Left ventricle myocardium inferior (tissue), 1 donor: Measurements from ENCODE around the gene EFCAB11. TPM values are rescaled to one million over a fixed set of nuclear protein-coding genes. Genes with fewer than 3 reads are reported as not detected.

Source experiments
- DNase-seq: peaks from one replicate; pipeline ENCODE4 v3.0.0-alpha.2; 2020
- H3K27ac ChIP-seq: fragments of 200-600 bp; replicated peaks from 2 replicates; pipeline ENCODE4 v1.8.0; 2021
- H3K27me3 ChIP-seq: fragments of 200-600 bp; 2 replicates; pipeline ENCODE4 v1.8.0; 2021; ENCODE audit warnings: low read depth
- H3K36me3 ChIP-seq: fragments of 200-600 bp; 2 replicates; pipeline ENCODE4 v1.8.0; 2021
- H3K4me1 ChIP-seq: fragments of 200-600 bp; 2 replicates; pipeline ENCODE4 v1.8.0; 2021
- H3K4me3 ChIP-seq: fragments of 200-600 bp; 2 replicates; pipeline ENCODE4 v1.8.0; 2021; ENCODE audit warnings: mild to moderate bottlenecking, moderate library complexity
- H3K9me3 ChIP-seq: fragments of 200-600 bp; replicated peaks from 2 replicates; pipeline ENCODE4 v1.8.0; 2021
- intact Hi-C: fragments of 100-400 bp; cut with micrococcal nuclease; formaldehyde crosslinking; loops from one replicate; pipeline ENCODE4 v1.11.0; 2022
- total RNA-seq: library from RNA; stranded (reverse); fragmentation: NEBNext Ultra II Directional; extraction: Animal tissue kit (Norgen Biotek cat#: 25700); gene quantifications from one replicate; pipeline ENCODE4 v1.2.1, GENCODE V29; 2021
- TF ChIP-seq, protein P1 (sequence below): fragments of 200-600 bp; IDR thresholded peaks from 2 replicates; pipeline ENCODE4 v1.8.0; 2021; ENCODE audit warnings: antibody characterized with exemption, mild to moderate bottlenecking, borderline replicate concordance
- donor health status: DM: no; HTN: yes; CAD: no; lungs with severe emphysema.

Gene EFCAB11
- total RNA-seq, 1 donor from 2014 or later: 2.2 TPM

DNA sequence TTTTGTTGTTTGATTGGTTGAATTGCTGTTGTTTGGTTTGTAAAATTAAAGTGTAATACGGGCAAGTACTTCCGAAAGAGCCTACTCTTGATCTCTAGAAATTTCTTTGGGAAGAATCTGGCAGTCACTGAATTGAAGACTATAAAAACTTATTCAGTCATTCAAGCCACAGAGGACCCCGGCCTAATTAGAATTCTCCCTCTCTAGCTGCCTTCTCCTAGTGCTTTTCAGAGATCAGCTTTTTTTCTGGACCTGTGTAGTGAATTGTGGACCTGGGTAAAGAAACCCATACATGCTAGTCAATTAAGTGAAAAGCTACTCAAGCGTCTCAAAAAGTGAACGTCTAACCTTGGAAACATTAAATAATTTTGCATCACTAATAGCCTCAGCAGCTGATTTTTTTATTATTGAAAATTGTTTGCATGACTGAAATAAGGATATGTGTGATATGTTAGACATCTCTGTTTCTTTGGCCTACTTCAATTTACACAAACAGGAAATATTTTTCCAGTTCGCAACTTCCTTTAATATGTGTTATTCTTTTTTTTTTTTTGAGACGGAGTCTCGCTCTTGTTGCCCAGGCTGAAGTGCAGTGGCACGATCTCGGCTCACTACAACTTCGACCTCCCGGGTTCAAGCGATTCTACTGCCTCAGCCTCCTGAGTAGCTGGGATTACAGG, 27.2 kb downstream of the EFCAB11 start:
- intact Hi-C loops: no loop called here
- no peak for DNase-seq
- no peak overlapping the region for H3K4me3 ChIP-seq
- H3K27me3 ChIP-seq: no peaks in the 10 kb centered on the region
- no peaks in the 10 kb centered on the region for H3K4me1 ChIP-seq
- H3K27ac ChIP-seq: no peak overlapping the region
- TF ChIP-seq, protein P1, sequence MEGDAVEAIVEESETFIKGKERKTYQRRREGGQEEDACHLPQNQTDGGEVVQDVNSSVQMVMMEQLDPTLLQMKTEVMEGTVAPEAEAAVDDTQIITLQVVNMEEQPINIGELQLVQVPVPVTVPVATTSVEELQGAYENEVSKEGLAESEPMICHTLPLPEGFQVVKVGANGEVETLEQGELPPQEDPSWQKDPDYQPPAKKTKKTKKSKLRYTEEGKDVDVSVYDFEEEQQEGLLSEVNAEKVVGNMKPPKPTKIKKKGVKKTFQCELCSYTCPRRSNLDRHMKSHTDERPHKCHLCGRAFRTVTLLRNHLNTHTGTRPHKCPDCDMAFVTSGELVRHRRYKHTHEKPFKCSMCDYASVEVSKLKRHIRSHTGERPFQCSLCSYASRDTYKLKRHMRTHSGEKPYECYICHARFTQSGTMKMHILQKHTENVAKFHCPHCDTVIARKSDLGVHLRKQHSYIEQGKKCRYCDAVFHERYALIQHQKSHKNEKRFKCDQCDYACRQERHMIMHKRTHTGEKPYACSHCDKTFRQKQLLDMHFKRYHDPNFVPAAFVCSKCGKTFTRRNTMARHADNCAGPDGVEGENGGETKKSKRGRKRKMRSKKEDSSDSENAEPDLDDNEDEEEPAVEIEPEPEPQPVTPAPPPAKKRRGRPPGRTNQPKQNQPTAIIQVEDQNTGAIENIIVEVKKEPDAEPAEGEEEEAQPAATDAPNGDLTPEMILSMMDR: no peak
- H3K9me3 ChIP-seq: no peaks in the 10 kb centered on the region
- peaks cover 18% of the 10 kb centered on the region for H3K36me3 ChIP-seq

DNA sequence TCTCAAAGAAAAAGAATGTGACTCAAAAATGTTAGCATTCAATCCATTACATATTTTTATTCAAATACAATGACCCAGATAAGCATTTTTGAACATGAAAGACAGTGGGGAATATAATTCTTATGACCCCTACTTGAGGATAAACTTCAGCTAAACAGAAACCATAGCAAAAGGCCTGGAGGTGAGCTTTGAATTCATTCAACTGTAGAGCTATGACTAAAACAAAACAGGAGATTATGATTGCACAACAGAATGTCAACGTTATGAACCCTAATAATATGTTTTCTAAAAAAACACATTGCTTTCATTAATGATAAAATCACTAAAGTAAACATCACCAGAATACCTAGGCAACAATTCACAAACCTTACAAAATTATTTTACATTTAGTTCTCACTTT, 27.8 kb downstream of the EFCAB11 start:
- Histone ChIP-seq H3K4me3 (no peak overlapping the region), H3K4me1 (no peaks in the 10 kb centered on the region), H3K36me3 (peaks cover 14% of the 10 kb centered on the region), H3K27ac (no peak overlapping the region), H3K9me3 (no peaks in the 10 kb centered on the region), H3K27me3 (no peaks in the 10 kb centered on the region)
- DNase-seq: no peak
- intact Hi-C loops: no loop called here
- TF ChIP-seq, protein P1: no peak

DNA sequence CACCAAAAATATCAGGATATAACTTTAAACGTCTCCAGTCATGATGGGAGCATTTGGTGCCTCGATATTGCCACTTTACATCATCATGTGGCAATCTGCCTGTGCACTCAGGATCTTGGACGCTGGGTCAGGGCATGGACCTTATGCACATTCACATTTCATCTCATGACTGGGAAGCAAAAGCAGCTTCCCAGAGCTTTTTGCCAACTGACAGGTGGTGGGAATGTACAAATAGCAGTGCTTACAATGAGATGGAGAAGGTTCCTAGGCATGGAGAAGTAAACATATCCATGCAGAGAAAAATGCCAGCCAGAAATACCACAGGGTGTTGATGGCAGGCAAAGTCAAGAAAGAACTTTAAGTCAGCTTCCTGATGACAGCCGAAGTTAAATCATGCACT, 30.3 kb downstream of the EFCAB11 start:
- H3K4me3 ChIP-seq: no peak overlapping the region
- no peak for DNase-seq
- H3K36me3 ChIP-seq: no peaks in the 10 kb centered on the region
- no peaks in the 10 kb centered on the region for H3K9me3 ChIP-seq
- H3K27ac ChIP-seq: no peak overlapping the region
- H3K27me3 ChIP-seq: no peaks in the 10 kb centered on the region
- TF ChIP-seq, protein P1: no peak
- H3K4me1 ChIP-seq: no peaks in the 10 kb centered on the region
- intact Hi-C loops: no loop called here

DNA sequence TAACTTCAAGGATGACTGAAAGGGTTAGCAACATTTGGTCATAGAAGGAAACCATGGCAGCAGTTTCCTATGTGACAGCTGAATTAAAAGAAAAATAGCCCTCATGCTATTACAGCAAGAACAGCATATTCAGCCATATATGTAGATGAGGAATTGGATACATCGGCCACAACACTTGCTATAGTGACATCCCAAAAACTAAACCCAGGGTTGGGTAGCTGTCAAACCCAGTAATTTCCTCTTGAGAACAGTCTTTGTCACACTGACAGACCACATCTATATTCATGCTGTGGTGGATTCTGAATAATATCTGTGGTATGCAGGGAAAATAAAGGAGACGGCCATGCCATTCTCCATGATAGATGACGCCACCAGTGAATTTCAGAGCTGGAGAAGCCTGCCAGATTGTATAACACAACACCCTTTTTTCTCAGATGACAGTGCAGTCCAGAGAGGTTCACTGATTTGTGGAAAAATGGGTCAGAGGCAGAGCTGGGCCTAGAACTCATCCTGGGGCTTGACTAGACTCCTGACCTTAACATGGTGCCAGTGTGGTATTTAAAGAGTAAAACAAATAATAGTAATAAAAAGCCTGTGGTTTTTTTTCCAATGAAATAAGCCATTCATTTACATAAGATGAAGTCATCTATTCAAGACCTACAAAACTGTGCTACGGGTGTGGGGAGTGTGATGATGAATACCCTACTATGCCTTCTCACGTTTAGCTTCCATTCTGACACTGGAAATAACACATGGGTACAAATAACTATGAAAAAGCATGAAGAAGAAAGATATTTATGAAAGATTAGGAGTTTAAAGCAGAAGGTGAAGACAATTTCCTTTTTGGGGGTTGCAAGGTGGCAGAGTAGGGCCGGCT, 32.3 kb downstream of the EFCAB11 start:
- Histone ChIP-seq H3K9me3 (no peaks in the 10 kb centered on the region), H3K4me1 (no peaks in the 10 kb centered on the region), H3K27me3 (no peaks in the 10 kb centered on the region), H3K27ac (no peak overlapping the region), H3K36me3 (no peaks in the 10 kb centered on the region), H3K4me3 (no peak overlapping the region)
- intact Hi-C loops: no loop called here
- TF ChIP-seq, protein P1: no peak
- no peak for DNase-seq

DNA sequence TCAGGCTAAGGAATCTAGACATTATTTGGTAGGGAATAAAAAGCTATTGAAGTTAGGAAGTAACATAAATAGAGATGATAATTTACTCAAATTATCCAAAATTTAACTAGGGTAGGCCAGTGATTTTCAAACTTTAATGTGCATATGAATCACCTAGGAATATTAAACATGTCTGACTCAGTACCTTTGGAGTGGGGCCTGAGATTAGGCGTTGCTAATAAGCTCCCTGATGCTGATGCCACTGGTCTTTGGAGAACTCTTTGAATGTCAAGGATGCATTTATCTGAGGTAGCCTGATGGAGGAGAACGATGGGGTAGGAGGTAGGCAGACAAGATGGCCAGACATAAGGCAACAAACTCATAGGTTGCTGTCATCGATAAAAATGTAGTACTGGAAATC, 33.2 kb downstream of the EFCAB11 start:
- no peak for DNase-seq
- intact Hi-C loops: no loop called here
- no peaks in the 10 kb centered on the region for H3K36me3 ChIP-seq
- no peaks in the 10 kb centered on the region for H3K4me1 ChIP-seq
- H3K27ac ChIP-seq: no peak overlapping the region
- no peaks in the 10 kb centered on the region for H3K27me3 ChIP-seq
- H3K4me3 ChIP-seq: no peak overlapping the region
- no peaks in the 10 kb centered on the region for H3K9me3 ChIP-seq
- TF ChIP-seq, protein P1: no peak
